Thoracic aorta (tissue), 2 donors: ENCODE measurements around the gene EXO1. TPM values are rescaled to one million over a fixed set of nuclear protein-coding genes. Genes with fewer than 3 reads are reported as not detected.

Experiments
- ATAC-seq: fragments of 150-250 bp; one replicate; pipeline ENCODE4 v1.8.0; 2017; ENCODE audit warnings: low read depth; ENCODE audit not compliant: insufficient number of reproducible peaks, low FRiP score
- DNase-seq: peaks from one replicate; pipeline ENCODE4 v3.0.0-alpha.2; 2020; ENCODE audit warnings: low spot score
- H3K27ac ChIP-seq, 2 donors: fragments of 200-600 bp; sonication (generic); 1 replicate in 1 of 2; 2 replicates in 1 of 2; pipeline ENCODE4 v1.5.1; 2016; ENCODE audit warnings: mild to moderate bottlenecking in 2 of 2, moderate library complexity in 2 of 2
- H3K27me3 ChIP-seq: fragments of 200-600 bp; sonication (generic); replicated peaks from 2 replicates; pipeline ENCODE4 v1.6.0; 2016; ENCODE audit warnings: mild to moderate bottlenecking; ENCODE audit not compliant: insufficient read depth
- H3K36me3 ChIP-seq: fragments of 200-600 bp; sonication (generic); one replicate; pipeline ENCODE4 v1.5.1; 2016
- H3K4me1 ChIP-seq, 2 donors: fragments of 200-600 bp; sonication (generic); 1 replicate in 1 of 2; 2 replicates in 1 of 2; pipeline versions ENCODE4 v1.5.1 to v1.6.0; 2016; ENCODE audit warnings: low read depth in 2 of 2, mild to moderate bottlenecking in 1 of 2; ENCODE audit not compliant: control insufficient read depth in 1 of 2
- H3K4me3 ChIP-seq: fragments of 200-600 bp; sonication (generic); 2 replicates; pipeline ENCODE4 v1.5.1; 2016; ENCODE audit warnings: mild to moderate bottlenecking
- H3K9me3 ChIP-seq: fragments of 200-600 bp; sonication (generic); 2 replicates; pipeline ENCODE4 v1.5.1; 2016
- total RNA-seq, 2 donors: library from RNA; depleted of rRNA; stranded (reverse); fragments of >200 nt; gene quantifications; one replicate each; pipeline versions ENCODE4 v1.1.0 to v1.2.3, GENCODE V29; 2016
- TF ChIP-seq, protein P1 (sequence below): fragments of 200-600 bp; sonication (generic); IDR thresholded peaks from one replicate; pipeline ENCODE4 v1.5.1; 2019; ENCODE audit warnings: antibody characterized with exemption

EXO1 gene
- total RNA-seq, 2 donors from 2014 or later: 0.42 TPM; not detected in 1

- no peak overlapping the region for H3K4me3 ChIP-seq
- no peaks in the 10 kb centered on the region for H3K4me1 ChIP-seq
- no peak overlapping the region for H3K27ac ChIP-seq
- no peaks in the 10 kb centered on the region for H3K36me3 ChIP-seq
- TF ChIP-seq, protein P1, sequence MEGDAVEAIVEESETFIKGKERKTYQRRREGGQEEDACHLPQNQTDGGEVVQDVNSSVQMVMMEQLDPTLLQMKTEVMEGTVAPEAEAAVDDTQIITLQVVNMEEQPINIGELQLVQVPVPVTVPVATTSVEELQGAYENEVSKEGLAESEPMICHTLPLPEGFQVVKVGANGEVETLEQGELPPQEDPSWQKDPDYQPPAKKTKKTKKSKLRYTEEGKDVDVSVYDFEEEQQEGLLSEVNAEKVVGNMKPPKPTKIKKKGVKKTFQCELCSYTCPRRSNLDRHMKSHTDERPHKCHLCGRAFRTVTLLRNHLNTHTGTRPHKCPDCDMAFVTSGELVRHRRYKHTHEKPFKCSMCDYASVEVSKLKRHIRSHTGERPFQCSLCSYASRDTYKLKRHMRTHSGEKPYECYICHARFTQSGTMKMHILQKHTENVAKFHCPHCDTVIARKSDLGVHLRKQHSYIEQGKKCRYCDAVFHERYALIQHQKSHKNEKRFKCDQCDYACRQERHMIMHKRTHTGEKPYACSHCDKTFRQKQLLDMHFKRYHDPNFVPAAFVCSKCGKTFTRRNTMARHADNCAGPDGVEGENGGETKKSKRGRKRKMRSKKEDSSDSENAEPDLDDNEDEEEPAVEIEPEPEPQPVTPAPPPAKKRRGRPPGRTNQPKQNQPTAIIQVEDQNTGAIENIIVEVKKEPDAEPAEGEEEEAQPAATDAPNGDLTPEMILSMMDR: no peak
- no peak for DNase-seq
- no peaks in the 10 kb centered on the region for H3K9me3 ChIP-seq
- H3K27me3 ChIP-seq: no peaks in the 10 kb centered on the region
- no peak for ATAC-seq
Measured at GRCh38 chr1:241916196-241916595, 68.2 kb downstream of the EXO1 start.

GRCh38 chr1:241917487-241917886 is 69.5 kb downstream of the EXO1 start:
- H3K4me3 ChIP-seq: no peak overlapping the region
- no peaks in the 10 kb centered on the region for H3K27me3 ChIP-seq
- no peaks in the 10 kb centered on the region for H3K4me1 ChIP-seq
- H3K9me3 ChIP-seq: no peaks in the 10 kb centered on the region
- ATAC-seq (no peak), DNase-seq (no peak)
- TF ChIP-seq, protein P1: no peak
- no peaks in the 10 kb centered on the region for H3K36me3 ChIP-seq
- H3K27ac ChIP-seq: no peak overlapping the region

DNA sequence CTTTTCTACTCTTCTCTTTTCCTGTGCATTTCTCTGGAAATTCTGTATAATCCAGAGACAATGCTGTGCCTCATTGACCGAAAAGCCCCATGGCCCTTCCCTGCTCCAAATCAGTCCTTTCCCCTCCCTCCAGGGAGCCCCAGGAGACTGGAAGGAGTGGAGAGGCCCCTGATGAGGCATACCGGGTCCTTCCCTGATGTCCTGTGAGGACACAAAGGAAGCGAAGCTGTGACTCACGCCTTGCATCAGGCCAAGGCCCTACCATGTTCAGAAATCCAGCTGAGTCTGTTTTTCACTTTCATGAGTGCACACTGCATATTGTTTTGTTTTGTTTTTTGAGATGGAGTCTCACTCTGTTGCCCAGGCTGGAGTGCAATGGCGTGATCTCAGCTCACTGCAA is 70.9 kb downstream of the EXO1 start:
- ATAC-seq: no peak
- DNase-seq: peak; percentile 2
- TF ChIP-seq, protein P1: no peak
- Histone ChIP-seq H3K27me3 (no peaks in the 10 kb centered on the region), H3K36me3 (no peaks in the 10 kb centered on the region), H3K4me1 (no peaks in the 10 kb centered on the region), H3K27ac (no peak overlapping the region), H3K4me3 (no peak overlapping the region), H3K9me3 (no peaks in the 10 kb centered on the region)

- Histone ChIP-seq H3K27ac (no peak overlapping the region), H3K4me3 (no peak overlapping the region)
Measured at GRCh38 chr1:241924080-241924808, 76.2 kb downstream of the EXO1 start.

DNA sequence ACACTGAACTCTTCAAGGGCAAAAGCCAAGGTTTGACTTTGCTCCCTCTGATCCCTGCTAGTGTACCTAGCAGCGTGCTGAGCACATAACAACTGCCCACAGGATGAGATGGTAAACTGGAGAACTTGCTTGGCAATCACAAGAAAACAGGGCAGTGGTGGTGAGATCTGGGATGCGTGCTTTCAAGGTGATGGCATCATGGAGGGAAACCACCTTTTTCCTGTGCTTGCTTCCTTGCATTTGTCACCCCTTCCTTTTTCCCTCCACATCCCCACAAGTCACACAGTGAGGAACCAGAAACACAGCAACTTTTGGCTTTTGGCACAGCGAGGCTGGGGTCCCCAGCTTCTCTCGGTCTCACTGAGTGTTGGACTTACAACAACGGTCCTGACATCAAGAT is 78.1 kb downstream of the EXO1 start:
- Histone ChIP-seq H3K36me3 (no peaks in the 10 kb centered on the region), H3K9me3 (no peaks in the 10 kb centered on the region), H3K27ac (no peak overlapping the region), H3K27me3 (no peaks in the 10 kb centered on the region), H3K4me1 (no peaks in the 10 kb centered on the region), H3K4me3 (no peak overlapping the region)
- TF ChIP-seq, protein P1: no peak
- ATAC-seq: no peak
- no peak for DNase-seq

More at GRCh38 chr1:241924080-241924808, 76.2 kb downstream of the EXO1 start:
- DNase-seq: no peak
- ATAC-seq: no peak
- TF ChIP-seq, protein P1: no peak
- Histone ChIP-seq H3K36me3 (no peaks in the 10 kb centered on the region), H3K27me3 (no peaks in the 10 kb centered on the region), H3K4me1 (no peaks in the 10 kb centered on the region), H3K9me3 (no peaks in the 10 kb centered on the region)
